NT2/D1 (cell line): ENCODE results near the gene PRKN.
A peak's percentile ranks its signal among the peaks of the same experiment; 100 is the strongest.

Experiments
- DNase-seq: peaks from one replicate; pipeline ENCODE4 v3.0.0-alpha.2; 2011; ENCODE audit warnings: low read depth, low spot score
- H3K27me3 ChIP-seq: 2 replicates; pipeline ENCODE4 v1.6.0; 2011; ENCODE audit warnings: mild to moderate bottlenecking; ENCODE audit not compliant: insufficient read length, insufficient read depth
- H3K36me3 ChIP-seq: 2 replicates; pipeline ENCODE4 v1.6.1; 2011; ENCODE audit warnings: mild to moderate bottlenecking, low read length, mixed read lengths; ENCODE audit not compliant: insufficient read depth, insufficient read length
- H3K4me1 ChIP-seq: 2 replicates; pipeline ENCODE4 v1.5.1; 2011; ENCODE audit not compliant: insufficient read depth, insufficient read length
- H3K4me3 ChIP-seq: 2 replicates; pipeline ENCODE4 v1.5.1; 2011; ENCODE audit warnings: low read depth; ENCODE audit not compliant: insufficient read length
- H3K9ac ChIP-seq: 2 replicates; pipeline ENCODE4 v1.6.0; 2011; ENCODE audit warnings: low read depth; ENCODE audit not compliant: insufficient read length
- H3K9me3 ChIP-seq: 2 replicates; pipeline ENCODE4 v1.5.1; 2011; ENCODE audit warnings: mild to moderate bottlenecking, low read length; ENCODE audit not compliant: insufficient read depth
- SUZ12 ChIP-seq: IDR thresholded peaks from 2 replicates; pipeline ENCODE4 v1.6.1; 2011; ENCODE audit not compliant: insufficient read length, insufficient read depth; ENCODE audit errors: extremely low read depth
- YY1 ChIP-seq: IDR thresholded peaks from 2 replicates; pipeline ENCODE4 v1.6.1; 2011; ENCODE audit not compliant: insufficient read length, insufficient read depth
- ZNF274 ChIP-seq: IDR thresholded peaks from 2 replicates; pipeline ENCODE4 v1.6.1; 2011; ENCODE audit warnings: mild to moderate bottlenecking, low read depth, low read length

The PRKN gene

DNA sequence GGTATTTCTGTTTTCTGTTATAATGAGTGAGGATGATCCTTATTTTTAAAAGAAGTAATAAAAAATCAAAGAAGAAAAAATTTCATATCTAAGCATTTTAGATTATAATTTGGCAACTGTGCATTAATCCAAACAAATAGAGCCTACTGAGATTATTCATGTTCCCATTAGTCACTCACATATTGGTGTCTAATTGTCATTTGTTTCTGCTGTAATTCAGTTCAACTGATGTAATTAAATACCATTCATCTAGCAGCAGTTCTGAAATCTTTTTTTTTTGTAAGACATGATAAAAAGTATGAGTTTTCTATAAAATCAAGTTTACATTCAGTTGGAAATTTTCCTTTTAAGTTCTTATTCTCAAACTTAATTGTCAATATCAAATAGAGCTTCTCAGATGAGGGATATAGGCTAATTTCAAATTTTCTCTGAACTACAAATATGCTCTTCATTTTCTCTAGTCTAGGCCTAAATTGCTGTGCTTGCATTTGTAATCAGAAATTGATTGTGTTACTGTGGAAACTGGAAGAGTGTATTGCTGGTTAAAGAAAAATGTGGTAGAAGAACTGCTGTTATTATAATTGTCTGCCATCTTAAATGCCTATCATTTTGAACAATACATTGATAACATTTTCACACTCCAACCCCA, 23.8 kb upstream of the PRKN start:
- H3K4me1 ChIP-seq: no peaks in the 10 kb centered on the region
- H3K9ac ChIP-seq: no peak overlapping the region
- H3K27me3 ChIP-seq: no peaks in the 10 kb centered on the region
- no peak for TF ChIP-seq YY1
- TF ChIP-seq SUZ12: no peak
- no peak for TF ChIP-seq ZNF274
- no peaks in the 10 kb centered on the region for H3K36me3 ChIP-seq
- H3K4me3 ChIP-seq: no peak overlapping the region
- H3K9me3 ChIP-seq: no peaks in the 10 kb centered on the region
- no peak for DNase-seq

DNA sequence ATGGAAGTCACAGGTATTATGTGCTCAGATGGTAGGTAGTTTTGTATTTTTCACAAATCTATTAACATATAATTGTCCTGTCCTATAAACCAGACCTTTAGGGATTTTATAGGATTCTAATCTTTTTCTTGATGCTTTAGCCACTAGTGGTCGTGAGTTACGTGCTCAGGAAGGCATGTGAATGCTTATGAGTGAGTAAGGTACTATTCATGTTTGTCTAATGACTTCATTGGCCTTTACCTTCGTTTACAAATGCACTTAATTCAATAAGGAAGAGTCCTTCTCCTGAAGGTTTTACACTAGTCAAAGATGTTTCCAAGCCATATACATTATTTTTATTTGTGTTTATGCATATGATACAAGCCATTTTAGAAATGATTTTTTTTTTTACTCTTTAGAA, 23.2 kb upstream of the PRKN start:
- no peak for DNase-seq
- TF ChIP-seq ZNF274: no peak
- no peak for TF ChIP-seq SUZ12
- no peak for TF ChIP-seq YY1
- Histone ChIP-seq H3K9ac (no peak overlapping the region), H3K36me3 (no peaks in the 10 kb centered on the region), H3K9me3 (no peaks in the 10 kb centered on the region), H3K4me1 (no peaks in the 10 kb centered on the region), H3K27me3 (no peaks in the 10 kb centered on the region), H3K4me3 (no peak overlapping the region)

DNA sequence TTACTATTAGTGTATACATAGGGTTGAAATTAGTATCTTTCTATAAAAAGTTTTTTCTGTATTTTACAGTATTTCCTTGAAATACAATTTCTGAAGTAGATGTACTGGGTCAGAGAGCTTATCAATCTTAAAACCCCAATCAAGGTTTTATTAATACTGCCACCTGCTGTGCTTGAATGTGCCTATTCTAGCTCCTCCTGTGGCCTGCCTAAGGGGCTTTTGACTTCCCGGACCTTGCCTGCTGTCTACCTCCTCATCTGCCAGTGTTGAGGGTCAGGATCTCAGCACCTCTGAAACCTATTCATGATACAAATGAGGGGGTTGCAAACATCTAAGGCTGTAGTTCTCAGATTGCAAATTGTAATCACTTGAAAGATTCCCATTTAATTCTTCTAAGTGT, 9.4 kb upstream of the PRKN start:
- Histone ChIP-seq H3K4me3 (no peak overlapping the region), H3K9ac (no peak overlapping the region), H3K9me3 (no peaks in the 10 kb centered on the region), H3K4me1 (no peaks in the 10 kb centered on the region), H3K36me3 (no peaks in the 10 kb centered on the region), H3K27me3 (no peaks in the 10 kb centered on the region)
- DNase-seq: no peak
- TF ChIP-seq SUZ12 (no peak), ZNF274 (no peak), YY1 (no peak)

DNA sequence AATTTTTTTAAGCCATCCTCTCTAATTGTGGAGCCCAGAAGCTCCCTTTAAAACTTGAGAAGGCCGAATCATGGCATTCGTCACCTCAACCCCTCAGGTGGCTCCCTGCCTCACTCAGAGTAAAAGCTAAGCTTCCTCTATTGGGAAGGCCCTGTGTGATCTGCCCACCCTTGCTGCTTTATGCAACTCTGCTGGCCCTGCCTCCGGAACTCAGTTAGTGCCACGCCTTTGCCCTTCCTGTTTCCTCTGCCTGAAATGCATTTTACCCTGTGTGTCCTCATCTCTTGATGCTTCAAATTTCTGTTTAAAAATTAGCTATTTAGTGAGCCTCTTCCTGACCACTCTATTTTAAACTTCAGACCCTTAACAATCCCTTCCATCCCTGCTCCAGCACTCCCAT, 5.9 kb upstream of the PRKN start:
- no peak overlapping the region for H3K9ac ChIP-seq
- no peaks in the 10 kb centered on the region for H3K4me1 ChIP-seq
- H3K36me3 ChIP-seq: no peaks in the 10 kb centered on the region
- H3K4me3 ChIP-seq: no peak overlapping the region
- DNase-seq: no peak
- no peaks in the 10 kb centered on the region for H3K27me3 ChIP-seq
- no peak for TF ChIP-seq ZNF274
- TF ChIP-seq SUZ12: no peak
- TF ChIP-seq YY1: no peak
- no peaks in the 10 kb centered on the region for H3K9me3 ChIP-seq

DNA sequence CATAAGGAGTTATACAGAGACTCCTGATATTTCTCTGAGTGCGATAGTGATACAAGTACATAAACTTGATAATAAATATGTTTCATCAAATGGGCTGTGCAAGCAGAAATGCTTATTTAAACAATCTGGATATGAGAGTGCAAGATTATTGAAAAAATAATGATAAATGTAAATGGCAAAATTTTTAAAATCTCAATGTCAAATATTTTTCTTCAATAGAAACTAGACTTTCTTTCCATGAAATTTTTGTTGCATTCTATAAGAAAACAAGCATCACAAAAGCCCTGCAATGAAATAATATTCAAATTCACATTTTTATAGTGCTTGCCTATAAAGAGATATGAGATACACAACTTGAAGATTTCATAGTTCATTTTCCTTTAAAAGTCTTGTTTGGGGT, 2.9 kb upstream of the PRKN start:
- no peak for DNase-seq
- H3K9me3 ChIP-seq: no peaks in the 10 kb centered on the region
- no peak overlapping the region for H3K9ac ChIP-seq
- TF ChIP-seq SUZ12: no peak
- TF ChIP-seq ZNF274: no peak
- TF ChIP-seq YY1: no peak
- no peak overlapping the region for H3K4me3 ChIP-seq
- H3K27me3 ChIP-seq: peaks cover 11% of the 10 kb centered on the region
- no peaks in the 10 kb centered on the region for H3K36me3 ChIP-seq
- H3K4me1 ChIP-seq: no peaks in the 10 kb centered on the region

DNA sequence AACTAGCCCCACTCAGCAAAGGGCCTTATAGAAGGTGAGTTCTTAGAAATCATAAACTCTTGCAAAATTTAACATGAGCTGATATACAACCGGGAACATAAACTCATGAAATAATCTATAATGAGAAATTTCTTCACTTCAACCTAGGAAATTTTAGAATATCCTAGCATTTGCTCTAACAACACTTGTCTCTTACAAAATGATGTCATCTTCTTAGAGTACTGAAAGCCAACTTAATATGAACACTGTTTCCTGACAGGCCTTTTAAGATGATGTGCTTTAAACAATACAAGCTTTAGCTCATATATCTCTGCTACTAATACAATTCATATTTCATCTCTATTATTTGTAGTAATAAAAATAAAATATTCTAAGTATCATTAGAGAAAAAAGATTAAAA, 1.1 kb upstream of the PRKN start:
- Histone ChIP-seq H3K27me3 (peaks cover 11% of the 10 kb centered on the region), H3K9ac (no peak overlapping the region), H3K9me3 (no peaks in the 10 kb centered on the region), H3K36me3 (no peaks in the 10 kb centered on the region), H3K4me1 (no peaks in the 10 kb centered on the region), H3K4me3 (no peak overlapping the region)
- DNase-seq: no peak
- TF ChIP-seq SUZ12 (no peak), YY1 (no peak), ZNF274 (no peak)

DNA sequence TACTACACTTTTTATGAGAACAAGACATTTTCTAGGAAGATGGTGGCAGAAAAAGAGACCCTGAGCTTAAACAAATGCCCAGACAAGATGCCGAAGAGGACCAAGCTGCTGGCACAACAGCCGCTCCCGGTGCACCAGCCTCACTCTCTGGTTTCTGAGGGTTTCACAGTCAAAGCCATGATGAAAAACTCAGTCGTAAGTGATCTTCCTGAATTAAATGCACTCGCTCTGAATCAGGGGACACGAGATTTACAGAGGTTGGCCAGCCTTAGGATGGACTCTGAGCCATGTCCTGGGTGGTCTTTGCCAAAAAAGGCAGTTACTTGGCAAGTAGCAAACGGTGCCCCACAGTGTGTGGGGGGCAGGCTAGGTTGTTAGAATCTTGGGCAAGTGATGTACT, 631 bp upstream of the PRKN start:
- H3K27me3 ChIP-seq: peaks cover 11% of the 10 kb centered on the region
- TF ChIP-seq ZNF274 (no peak), SUZ12 (no peak), YY1 (no peak)
- H3K4me3 ChIP-seq: no peak overlapping the region
- no peaks in the 10 kb centered on the region for H3K9me3 ChIP-seq
- no peaks in the 10 kb centered on the region for H3K4me1 ChIP-seq
- no peaks in the 10 kb centered on the region for H3K36me3 ChIP-seq
- no peak for DNase-seq
- H3K9ac ChIP-seq: no peak overlapping the region

DNA sequence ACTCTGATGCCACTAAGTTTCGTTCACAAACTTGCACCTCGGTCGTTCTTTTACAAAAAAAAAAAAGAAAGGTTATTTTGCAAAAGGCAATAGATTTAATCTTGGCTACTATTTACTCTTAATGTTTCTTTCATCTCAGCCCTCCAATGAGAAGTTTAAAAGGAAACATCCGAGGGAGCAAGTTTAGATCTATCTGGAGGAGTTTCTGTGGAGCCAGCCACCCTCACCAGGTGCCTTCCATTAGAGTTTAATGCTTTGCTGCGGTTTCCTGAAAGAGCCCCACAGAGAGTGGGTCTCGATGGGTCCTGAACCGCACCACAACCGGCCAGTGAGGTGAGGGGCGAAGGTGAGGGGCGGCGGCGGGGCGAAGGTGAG, 632 bp downstream of the PRKN start:
- no peak for DNase-seq
- Histone ChIP-seq H3K9ac (no peak overlapping the region), H3K9me3 (no peaks in the 10 kb centered on the region), H3K27me3 (peaks cover 11% of the 10 kb centered on the region), H3K4me1 (no peaks in the 10 kb centered on the region), H3K36me3 (no peaks in the 10 kb centered on the region), H3K4me3 (peak overlapping the region; percentile 67)
- no peak for TF ChIP-seq ZNF274
- TF ChIP-seq YY1: no peak
- no peak for TF ChIP-seq SUZ12
